Mucosa of stomach (tissue), 1 donor: ENCODE data around the gene MAP1A.
A peak's percentile ranks its signal among the peaks of the same experiment; 100 is the strongest.

Source experiments
- H3K27me3 ChIP-seq: one replicate; pipeline ENCODE4 v1.7.0; 2013; ENCODE audit warnings: mild to moderate bottlenecking, low read length; ENCODE audit not compliant: control insufficient read depth, insufficient read depth
- H3K36me3 ChIP-seq: one replicate; pipeline ENCODE4 v1.7.0; 2013; ENCODE audit warnings: low read length; ENCODE audit not compliant: control insufficient read depth, insufficient read depth
- H3K4me1 ChIP-seq: one replicate; pipeline ENCODE4 v1.7.0; 2013; ENCODE audit warnings: mild to moderate bottlenecking, low read length; ENCODE audit not compliant: control insufficient read depth, insufficient read depth
- H3K4me3 ChIP-seq: one replicate; pipeline ENCODE4 v1.7.0; 2013; ENCODE audit warnings: low read length
- H3K9ac ChIP-seq: one replicate; pipeline ENCODE4 v1.7.0; 2013; ENCODE audit warnings: mild to moderate bottlenecking, low read length, moderate library complexity
- H3K9me3 ChIP-seq: one replicate; pipeline ENCODE4 v1.7.0; 2013; ENCODE audit warnings: mild to moderate bottlenecking, low read length, moderate library complexity; ENCODE audit not compliant: control insufficient read depth
- donor health status: Pancreatic carcinoma.

Gene MAP1A

DNA sequence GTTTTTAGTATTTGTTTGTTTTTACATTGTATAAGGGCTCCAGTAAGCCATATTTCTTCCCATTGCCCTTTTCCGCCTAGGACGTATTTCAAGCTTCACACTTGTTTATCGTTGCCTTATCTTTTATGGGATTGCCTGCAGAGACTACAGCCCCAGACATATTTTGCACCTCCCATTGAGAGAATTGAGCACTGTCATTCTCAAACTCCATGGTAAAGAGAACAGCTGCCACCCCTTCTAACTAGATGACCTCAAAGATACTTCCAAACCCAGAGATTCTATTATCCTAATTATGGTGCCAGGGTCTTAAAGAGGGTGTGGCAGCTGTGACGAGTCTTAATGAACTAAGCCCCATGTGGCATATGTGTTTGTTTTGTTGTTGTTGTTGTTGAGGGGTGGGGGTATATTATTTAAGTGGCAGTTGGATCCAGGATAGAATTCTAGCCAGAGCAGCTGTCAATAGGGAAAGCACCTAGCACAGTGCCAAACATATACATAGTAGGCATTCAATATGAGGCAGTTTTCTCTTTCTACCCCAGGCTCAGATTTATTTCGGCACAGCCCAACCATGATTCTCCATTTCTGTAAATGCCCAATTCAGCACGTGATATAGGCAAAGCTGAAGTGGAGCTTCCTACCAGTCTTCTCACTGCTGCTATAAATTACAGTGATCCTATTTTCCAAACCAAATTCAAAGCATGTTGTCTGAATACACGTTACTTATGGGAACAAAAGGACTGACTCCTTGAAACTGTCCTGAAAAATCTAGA is 23.5 kb upstream of the MAP1A start:
- no peaks in the 10 kb centered on the region for H3K9me3 ChIP-seq
- H3K36me3 ChIP-seq: no peaks in the 10 kb centered on the region
- no peak overlapping the region for H3K4me3 ChIP-seq
- peak overlapping the region; percentile 75 for H3K9ac ChIP-seq
- H3K4me1 ChIP-seq: peaks cover 5% of the 10 kb centered on the region
- no peaks in the 10 kb centered on the region for H3K27me3 ChIP-seq

DNA sequence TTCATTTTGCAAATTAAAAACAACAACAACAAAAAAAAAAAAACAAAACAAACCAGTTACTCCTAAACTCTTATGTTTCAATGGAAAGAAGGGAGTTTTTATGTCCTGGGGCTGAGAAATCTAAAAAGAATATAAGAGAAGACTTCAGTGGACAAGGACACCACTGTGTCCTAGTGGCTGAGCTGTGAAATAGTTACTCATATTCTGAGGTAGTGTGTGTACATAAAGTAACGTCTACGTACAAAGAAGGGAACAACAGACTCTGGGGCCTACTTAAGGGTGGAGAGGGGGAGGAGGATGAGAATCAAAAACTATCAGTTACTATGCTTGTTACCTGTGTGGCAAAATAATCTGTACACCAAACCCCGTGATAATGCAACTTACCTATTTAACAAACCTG is 18.4 kb upstream of the MAP1A start:
- no peaks in the 10 kb centered on the region for H3K36me3 ChIP-seq
- H3K9ac ChIP-seq: no peak overlapping the region
- no peaks in the 10 kb centered on the region for H3K9me3 ChIP-seq
- no peak overlapping the region for H3K4me3 ChIP-seq
- H3K4me1 ChIP-seq: no peaks in the 10 kb centered on the region
- no peaks in the 10 kb centered on the region for H3K27me3 ChIP-seq

DNA sequence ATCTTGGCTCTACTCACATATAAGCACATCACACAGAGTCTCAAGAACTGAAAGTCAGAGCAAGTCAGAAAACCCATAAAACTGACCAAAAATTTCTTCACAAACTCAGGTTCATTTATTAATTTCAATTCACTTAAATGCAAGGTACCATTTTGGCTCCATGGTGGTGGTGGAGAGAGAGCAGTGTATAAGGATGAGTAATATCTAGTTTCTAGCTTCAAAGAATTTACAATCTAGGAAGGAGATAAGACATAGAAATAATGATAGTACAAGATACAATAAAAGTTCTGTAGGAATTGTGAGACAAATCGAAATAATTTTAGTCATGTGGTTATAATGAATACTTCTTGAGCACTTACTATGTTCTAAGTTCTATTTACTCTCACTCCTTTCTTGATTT is 17.8 kb upstream of the MAP1A start:
- no peak overlapping the region for H3K9ac ChIP-seq
- no peak overlapping the region for H3K4me3 ChIP-seq
- H3K36me3 ChIP-seq: no peaks in the 10 kb centered on the region
- H3K9me3 ChIP-seq: no peaks in the 10 kb centered on the region
- no peaks in the 10 kb centered on the region for H3K27me3 ChIP-seq
- H3K4me1 ChIP-seq: no peaks in the 10 kb centered on the region

DNA sequence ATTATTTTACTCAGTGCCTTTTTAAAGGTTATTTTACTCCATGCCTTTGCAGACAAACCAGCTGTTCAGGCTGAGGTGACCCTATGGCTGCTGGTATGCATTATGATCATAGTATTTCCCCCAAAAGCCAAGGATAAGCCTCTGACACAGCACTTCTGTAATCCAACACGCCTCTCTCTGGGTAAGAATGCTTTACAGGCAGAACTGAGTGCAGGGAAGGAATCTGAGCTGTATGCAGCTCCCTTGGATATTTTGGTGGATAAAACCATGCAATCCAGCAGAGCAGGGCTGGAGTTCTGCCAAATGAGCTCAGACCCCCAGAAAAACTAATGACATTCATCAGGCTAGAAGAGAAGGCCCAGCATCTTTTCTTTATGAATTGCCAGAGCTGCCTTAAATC is 11.7 kb upstream of the MAP1A start:
- Histone ChIP-seq H3K4me1 (no peaks in the 10 kb centered on the region), H3K4me3 (no peak overlapping the region), H3K9ac (no peak overlapping the region), H3K27me3 (no peaks in the 10 kb centered on the region), H3K9me3 (no peaks in the 10 kb centered on the region), H3K36me3 (no peaks in the 10 kb centered on the region)

DNA sequence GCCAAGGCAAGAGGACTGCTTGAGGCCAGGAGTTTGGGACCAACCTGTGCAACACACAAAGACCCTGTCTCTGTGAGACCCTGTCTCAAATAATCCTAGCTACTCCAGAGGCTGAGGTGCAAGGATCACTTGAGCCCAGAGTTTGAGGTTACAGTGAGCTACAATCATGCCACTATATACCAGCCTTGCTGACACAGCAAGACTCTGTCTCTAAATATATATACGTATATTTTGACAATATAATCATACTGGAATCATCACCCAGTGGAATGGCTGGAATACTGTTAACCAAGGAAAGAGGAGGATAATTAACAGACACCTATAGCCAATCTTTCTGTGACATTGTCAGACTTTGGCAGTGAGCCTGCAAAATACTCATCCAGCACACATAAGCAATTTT is 9.0 kb upstream of the MAP1A start:
- Histone ChIP-seq H3K27me3 (peaks cover 4% of the 10 kb centered on the region), H3K9me3 (no peaks in the 10 kb centered on the region), H3K4me3 (no peak overlapping the region), H3K36me3 (no peaks in the 10 kb centered on the region), H3K9ac (no peak overlapping the region), H3K4me1 (peaks cover 9% of the 10 kb centered on the region)

DNA sequence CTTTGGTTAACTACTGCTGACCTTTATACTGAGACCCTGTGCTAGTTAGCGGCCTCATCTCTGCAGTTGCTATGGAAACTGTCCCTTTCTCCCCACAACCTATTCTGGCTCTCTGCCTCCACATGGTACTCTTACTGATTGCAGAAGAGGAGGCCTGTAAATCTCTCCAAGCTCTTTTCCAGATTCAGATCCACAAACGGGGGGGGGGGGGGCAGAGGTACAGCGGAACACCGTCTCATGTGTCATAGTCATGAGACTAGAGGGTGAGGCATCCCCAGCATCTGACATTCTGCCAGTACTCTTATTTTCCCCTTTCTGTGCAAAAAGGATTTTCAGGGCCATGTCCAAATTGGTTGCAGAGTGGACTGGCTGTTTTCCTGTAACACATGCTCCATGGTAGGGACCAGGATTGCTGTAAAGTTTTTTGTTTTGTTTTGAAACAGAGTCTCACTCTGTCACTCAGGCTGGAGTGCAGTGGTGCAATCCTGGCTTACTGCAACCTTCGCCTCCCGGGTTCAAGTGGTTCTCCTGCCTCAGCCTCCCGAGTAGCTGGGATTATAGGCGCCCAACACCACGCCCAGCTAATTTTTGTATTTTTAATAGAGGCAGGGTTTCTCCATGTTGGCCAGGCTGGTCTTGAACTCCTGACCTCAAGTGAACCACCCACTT is 8.3 kb upstream of the MAP1A start:
- Histone ChIP-seq H3K4me1 (peaks cover 9% of the 10 kb centered on the region), H3K36me3 (no peaks in the 10 kb centered on the region), H3K9ac (no peak overlapping the region), H3K4me3 (no peak overlapping the region), H3K27me3 (peaks cover 4% of the 10 kb centered on the region), H3K9me3 (no peaks in the 10 kb centered on the region)

DNA sequence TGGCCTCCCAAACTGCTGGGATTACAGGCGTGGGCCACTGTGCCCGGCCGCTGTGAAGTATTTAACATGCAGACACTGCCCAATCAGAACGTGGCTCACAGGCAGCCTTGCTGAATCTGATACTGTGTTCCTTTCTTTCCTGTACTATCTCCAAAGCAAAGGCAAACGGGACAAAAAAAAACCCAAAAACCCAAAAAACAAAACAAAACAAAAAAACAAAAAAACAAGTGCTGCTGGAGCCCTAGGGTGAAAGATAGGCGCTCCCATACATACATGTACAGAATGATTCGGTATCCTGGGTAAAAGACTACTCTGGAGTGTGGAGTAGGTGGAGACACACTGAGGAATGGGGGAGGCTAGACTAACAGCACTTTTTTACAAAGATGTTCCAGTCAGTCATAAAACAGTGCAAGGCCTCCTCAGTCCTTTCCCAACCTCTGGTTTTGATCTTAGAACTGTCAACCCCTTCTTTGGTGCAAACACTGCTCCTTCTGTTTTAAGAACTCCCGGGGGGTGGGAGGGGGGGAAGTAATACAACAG is 7.7 kb upstream of the MAP1A start:
- Histone ChIP-seq H3K4me1 (peaks cover 9% of the 10 kb centered on the region), H3K4me3 (no peak overlapping the region)

DNA sequence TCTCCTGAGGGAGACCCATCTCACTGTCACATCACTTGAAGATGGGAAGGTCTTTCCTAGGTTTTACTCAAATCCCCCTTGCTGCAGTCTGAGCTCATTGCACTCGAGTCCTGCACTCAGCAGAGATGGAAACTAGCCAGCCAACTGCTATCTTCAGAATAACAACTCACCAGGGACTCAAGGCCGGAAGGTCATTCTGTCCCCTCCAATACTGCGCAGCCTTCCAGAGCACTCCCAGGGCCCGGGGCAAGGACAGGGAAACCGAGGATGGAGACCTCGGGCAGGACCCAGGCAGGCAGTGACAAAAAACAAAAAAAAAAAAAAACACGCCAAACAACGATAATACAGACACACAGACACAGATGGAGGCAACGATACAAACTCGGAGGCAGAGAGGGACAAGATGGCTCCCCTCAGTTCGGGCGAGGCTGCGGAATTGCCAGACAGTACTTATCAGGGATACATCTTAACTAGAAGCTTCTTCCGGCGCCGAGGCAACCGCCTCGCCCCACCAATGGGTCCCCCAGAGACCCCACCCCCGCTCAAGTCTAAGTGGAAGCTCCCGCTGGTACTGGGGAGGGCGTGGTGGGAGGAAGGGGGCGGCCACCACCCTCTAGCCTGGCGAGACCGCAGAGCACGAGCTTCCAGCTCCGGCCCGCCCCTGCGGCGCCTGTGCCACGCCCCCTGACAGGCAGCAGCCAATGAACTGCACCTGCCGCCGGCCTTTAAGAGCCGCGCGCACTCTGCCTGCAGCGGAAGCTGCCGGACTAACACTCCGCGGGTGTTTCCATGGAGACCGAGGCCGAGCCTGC is 7.0 kb upstream of the MAP1A start:
- Histone ChIP-seq H3K36me3 (no peaks in the 10 kb centered on the region), H3K9me3 (no peaks in the 10 kb centered on the region), H3K27me3 (peaks cover 4% of the 10 kb centered on the region), H3K4me1 (peaks cover 9% of the 10 kb centered on the region), H3K4me3 (peak overlapping the region; percentile 75), H3K9ac (peak overlapping the region; percentile 73)

More for the DNA sequence above, 7.7 kb upstream of the MAP1A start:
- peaks cover 4% of the 10 kb centered on the region for H3K27me3 ChIP-seq
- H3K9ac ChIP-seq: no peak overlapping the region
- H3K9me3 ChIP-seq: no peaks in the 10 kb centered on the region
- H3K36me3 ChIP-seq: no peaks in the 10 kb centered on the region

DNA sequence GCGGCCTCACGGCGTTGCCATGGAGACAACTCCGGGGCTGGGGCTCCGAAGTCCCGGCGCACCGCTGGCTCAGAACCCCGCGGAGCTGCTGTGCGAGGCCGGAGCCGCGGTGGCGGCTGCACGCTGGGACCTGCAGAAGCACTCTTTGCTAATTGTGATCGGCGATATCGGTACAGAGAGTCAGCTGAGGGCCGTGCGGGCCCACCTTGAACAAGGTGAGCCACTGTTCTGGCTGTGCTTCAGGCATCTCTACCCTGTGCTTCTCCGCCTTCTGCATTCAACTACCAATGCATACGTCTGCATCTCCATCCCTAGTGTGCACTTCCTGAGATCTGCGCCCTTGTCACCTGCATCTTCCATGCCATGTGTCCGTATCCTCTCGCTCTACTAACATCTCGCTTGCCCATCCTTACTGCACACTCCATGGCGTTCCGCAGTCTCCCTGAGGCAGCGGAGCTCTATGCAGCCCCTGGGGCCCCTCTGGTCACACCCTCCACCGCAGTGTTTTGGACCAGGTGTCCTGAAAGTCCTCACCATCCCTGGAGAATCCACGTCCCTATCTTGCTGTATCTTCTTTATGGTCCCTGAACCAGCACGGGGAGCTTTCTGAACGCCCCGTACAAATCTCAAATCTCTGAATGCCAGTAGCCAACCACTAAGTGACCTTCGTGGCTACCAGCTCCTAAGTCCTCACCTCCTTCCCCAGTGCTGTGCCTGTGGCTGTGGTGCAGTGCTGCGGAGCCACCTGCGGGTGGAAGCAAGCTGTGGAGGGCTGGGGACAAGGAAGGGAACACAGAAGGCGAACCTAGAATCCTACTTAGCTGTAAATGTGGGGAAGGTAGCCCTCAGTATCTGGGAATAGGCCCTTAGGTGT is 6.2 kb upstream of the MAP1A start:
- Histone ChIP-seq H3K27me3 (peaks cover 8% of the 10 kb centered on the region), H3K36me3 (no peaks in the 10 kb centered on the region), H3K4me3 (peak overlapping the region; percentile 75), H3K9ac (peak overlapping the region; percentile 3), H3K9me3 (no peaks in the 10 kb centered on the region), H3K4me1 (peaks cover 14% of the 10 kb centered on the region)

DNA sequence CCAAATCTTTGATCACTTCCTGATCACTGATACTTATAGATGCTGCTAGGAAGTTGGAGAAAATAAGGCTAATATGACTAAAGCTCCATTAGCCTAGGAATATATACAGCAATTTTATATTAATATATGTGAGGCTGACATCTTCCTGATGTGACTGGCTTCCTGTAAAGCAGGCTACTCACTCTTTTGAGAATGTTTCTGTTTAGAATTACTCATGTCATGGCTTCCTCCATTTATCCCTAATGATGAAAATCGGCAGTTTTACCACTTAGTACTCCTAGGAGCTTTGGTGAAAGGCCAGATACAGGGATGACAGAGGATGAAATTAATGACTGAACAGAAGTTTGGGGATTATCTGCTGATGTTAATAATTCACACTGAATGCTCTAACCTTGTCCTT is 3.9 kb upstream of the MAP1A start:
- Histone ChIP-seq H3K36me3 (no peaks in the 10 kb centered on the region), H3K4me3 (no peak overlapping the region), H3K9ac (no peak overlapping the region), H3K27me3 (peaks cover 25% of the 10 kb centered on the region), H3K9me3 (no peaks in the 10 kb centered on the region), H3K4me1 (peaks cover 24% of the 10 kb centered on the region)

DNA sequence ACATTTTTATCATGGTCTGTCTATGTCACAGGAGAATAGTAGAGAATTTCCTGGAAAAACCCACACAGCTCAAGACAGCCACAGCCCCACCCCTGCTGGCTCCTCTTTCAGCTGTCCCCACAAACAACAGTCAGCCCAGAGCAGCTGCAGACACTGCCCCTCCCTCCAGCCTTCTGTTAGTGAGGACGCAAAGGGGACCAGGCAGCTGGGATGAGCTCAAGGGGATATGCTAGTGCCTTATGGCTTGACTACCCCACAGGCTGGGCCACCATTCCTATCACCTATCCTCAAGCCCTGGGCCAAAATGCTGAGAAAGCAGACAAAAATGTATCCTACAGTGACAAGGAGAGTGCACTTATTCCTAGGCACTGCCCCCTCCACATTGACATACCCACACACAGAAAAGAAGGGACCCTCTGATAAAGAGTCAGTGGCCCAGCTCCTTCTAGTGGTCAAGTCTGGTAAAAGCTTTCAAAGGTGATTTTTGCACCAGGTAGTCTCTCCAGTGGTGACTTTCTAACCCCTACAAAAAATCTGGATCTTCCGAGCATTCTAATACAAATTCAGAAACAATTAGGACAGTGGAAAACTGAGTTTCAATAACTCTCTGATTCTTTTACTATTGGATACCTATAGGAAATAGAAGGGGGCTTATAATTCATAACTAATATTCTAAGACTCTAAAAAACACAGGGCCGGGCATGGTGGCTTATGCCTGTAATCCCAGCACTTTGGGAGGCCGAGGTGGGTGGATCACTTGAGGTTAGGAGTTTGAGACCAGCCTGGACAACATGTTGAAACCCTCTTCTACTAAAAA is 3.0 kb upstream of the MAP1A start:
- Histone ChIP-seq H3K4me3 (no peak overlapping the region), H3K9ac (no peak overlapping the region), H3K4me1 (peaks cover 24% of the 10 kb centered on the region)

More for the DNA sequence above, 3.0 kb upstream of the MAP1A start:
- Histone ChIP-seq H3K9me3 (no peaks in the 10 kb centered on the region), H3K27me3 (peaks cover 31% of the 10 kb centered on the region), H3K36me3 (no peaks in the 10 kb centered on the region)
